Measurements from ENCODE around the gene UNC13B. TPM values are rescaled to one million over a fixed set of nuclear protein-coding genes. Genes with fewer than 3 reads are reported as not detected.

UNC13B gene
- total RNA-seq, 1 experiment from 2014 or later = 17.6 TPM

DNA sequence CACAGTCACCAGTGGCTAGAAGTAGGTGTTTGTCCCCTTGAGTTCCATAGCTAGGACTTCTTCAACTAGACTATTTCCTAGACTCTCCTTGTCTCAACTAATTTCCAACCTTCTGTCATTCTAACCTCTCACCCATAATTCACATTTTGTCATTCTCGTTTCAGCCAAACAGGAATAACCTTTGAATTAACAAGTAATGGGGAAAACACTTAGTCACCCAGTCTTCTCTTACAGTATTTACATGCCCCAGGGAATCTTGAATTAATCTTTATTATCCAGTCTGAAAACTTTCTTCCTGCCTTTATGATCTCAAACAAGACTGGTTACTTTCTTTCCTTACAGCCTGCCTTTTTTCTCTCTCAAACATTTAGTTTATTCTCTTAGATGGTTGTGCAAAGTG lies 264.8 kb downstream of the UNC13B start:
- no TSS peak for BruUV-seq (replicated peaks)

DNA sequence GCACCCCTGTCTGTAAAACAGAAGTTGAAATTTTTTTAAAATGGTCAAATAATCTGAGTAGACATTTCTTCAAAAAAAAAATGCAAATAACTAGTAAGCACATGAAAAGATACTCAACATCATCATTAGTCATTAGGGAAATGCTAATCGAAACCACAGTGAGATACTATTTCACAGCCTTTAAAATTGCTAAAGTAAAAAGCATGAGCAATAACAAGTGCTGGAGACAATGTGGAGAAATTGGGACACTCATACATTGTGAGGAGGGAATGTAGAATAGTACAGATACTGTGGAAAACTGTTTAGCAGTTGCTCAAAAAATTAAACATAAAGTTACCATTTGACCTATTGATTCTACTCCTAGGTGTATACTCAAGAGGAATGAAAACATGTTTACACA lies 269.7 kb downstream of the UNC13B start:
- Histone ChIP-seq H3K36me3 (ENCODE audit: control insufficient read depth in 1 of 2, insufficient read depth in 2 of 2, low read length in 2 of 2) (no peaks in the 10 kb centered on the region), H3K9me3 (ENCODE audit: control insufficient read depth in 1 of 2, insufficient read depth in 1 of 2, low read depth in 1 of 2, low read length in 2 of 2) (no peaks in the 10 kb centered on the region), H3K27ac (ENCODE audit: low read depth, low read length) (no peak overlapping the region), H4K20me1 (ENCODE audit: insufficient read depth) (no peaks in the 10 kb centered on the region), H3K9ac (ENCODE audit: low read length) (no peak overlapping the region), H3K4me2 (ENCODE audit: low read length) (no peak overlapping the region), H3K4me1 (ENCODE audit: control insufficient read depth in 1 of 2, insufficient read depth in 2 of 2, low read length in 2 of 2) (no peaks in the 10 kb centered on the region), H2AFZ (ENCODE audit: low read depth, low read length, poor library complexity, severe bottlenecking) (no peak overlapping the region), H3K79me2 (ENCODE audit: insufficient read depth, low read length) (no peaks in the 10 kb centered on the region), H3K9me2 (ENCODE audit: insufficient read depth) (no peaks in the 10 kb centered on the region), H3K27me3 (ENCODE audit: insufficient read depth, low read length) (no peaks in the 10 kb centered on the region; the same call in 1 of the 2 replicates), H3K4me3 (replicated peaks in 1 of 2; ENCODE audit: low read depth in 1 of 2, low read length in 2 of 2) (no peak overlapping the region)
- RAD21 ChIA-PET (ENCODE audit: low non-redundant PET in 1 of 2, low total read pairs in 2 of 2, uncharacterized antibody in 2 of 2, unreplicated experiment in 2 of 2) = no interaction called here
- CTCF ChIA-PET = no interaction called here
- intact Hi-C loops (cut with micrococcal nuclease) = no loop called here
- no TSS peak for BruUV-seq (replicated peaks)
- DNase-seq (ENCODE audit: low read depth, low spot score) (no peak), ATAC-seq (no peak)
- POLR2A ChIA-PET = no interaction called here
- no peak for TF ChIP-seq ZNF274 (IDR thresholded peaks at IDR 0.05; ENCODE audit: low read depth, low read length)
- TF ChIP-seq SP1 (IDR thresholded peaks at IDR 0.05; ENCODE audit: low read depth) = no peak
- TF ChIP-seq TCF7L2 (IDR thresholded peaks at IDR 0.05; ENCODE audit: borderline replicate concordance, extremely low read depth, insufficient read depth, insufficient read length) = no peak
- TF ChIP-seq, protein P1, sequence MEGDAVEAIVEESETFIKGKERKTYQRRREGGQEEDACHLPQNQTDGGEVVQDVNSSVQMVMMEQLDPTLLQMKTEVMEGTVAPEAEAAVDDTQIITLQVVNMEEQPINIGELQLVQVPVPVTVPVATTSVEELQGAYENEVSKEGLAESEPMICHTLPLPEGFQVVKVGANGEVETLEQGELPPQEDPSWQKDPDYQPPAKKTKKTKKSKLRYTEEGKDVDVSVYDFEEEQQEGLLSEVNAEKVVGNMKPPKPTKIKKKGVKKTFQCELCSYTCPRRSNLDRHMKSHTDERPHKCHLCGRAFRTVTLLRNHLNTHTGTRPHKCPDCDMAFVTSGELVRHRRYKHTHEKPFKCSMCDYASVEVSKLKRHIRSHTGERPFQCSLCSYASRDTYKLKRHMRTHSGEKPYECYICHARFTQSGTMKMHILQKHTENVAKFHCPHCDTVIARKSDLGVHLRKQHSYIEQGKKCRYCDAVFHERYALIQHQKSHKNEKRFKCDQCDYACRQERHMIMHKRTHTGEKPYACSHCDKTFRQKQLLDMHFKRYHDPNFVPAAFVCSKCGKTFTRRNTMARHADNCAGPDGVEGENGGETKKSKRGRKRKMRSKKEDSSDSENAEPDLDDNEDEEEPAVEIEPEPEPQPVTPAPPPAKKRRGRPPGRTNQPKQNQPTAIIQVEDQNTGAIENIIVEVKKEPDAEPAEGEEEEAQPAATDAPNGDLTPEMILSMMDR (IDR thresholded peaks at IDR 0.05 in 2 of 3, conservative IDR thresholded peaks at IDR 0.05 in 1 of 3; ENCODE audit: borderline replicate concordance in 1 of 3, insufficient read depth in 1 of 3, low read depth in 2 of 3, low read length in 2 of 3) = no peak
- no peak for TF ChIP-seq EZH2 (IDR thresholded peaks at IDR 0.05)
- no peak for TF ChIP-seq CBX3 (IDR thresholded peaks at IDR 0.05; ENCODE audit: low read depth)
- TF ChIP-seq, protein P2, sequence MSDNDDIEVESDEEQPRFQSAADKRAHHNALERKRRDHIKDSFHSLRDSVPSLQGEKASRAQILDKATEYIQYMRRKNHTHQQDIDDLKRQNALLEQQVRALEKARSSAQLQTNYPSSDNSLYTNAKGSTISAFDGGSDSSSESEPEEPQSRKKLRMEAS (IDR thresholded peaks at IDR 0.05) = no peak
- TF ChIP-seq CEBPB (IDR thresholded peaks at IDR 0.05; ENCODE audit: low read depth) = no peak

More for the DNA sequence above, 264.8 kb downstream of the UNC13B start:
- ChIA-PET CTCF (no interaction called here), POLR2A (no interaction called here), RAD21 (ENCODE audit: low non-redundant PET in 1 of 2, low total read pairs in 2 of 2, uncharacterized antibody in 2 of 2, unreplicated experiment in 2 of 2) (no interaction called here)
- H3K27me3 ChIP-seq (ENCODE audit: insufficient read depth, low read length) = no peaks in the 10 kb centered on the region; the same call in 1 of the 2 replicates
- no peak overlapping the region for H3K27ac ChIP-seq (ENCODE audit: low read depth, low read length)
- intact Hi-C loops (cut with micrococcal nuclease) = no loop called here
- DNase-seq (ENCODE audit: low read depth, low spot score) (no peak), ATAC-seq (no peak)
- no peaks in the 10 kb centered on the region for H4K20me1 ChIP-seq (ENCODE audit: insufficient read depth)
- H3K36me3 ChIP-seq (ENCODE audit: control insufficient read depth in 1 of 2, insufficient read depth in 2 of 2, low read length in 2 of 2) = no peaks in the 10 kb centered on the region
- H3K9me2 ChIP-seq (ENCODE audit: insufficient read depth) = no peaks in the 10 kb centered on the region
- H2AFZ ChIP-seq (ENCODE audit: low read depth, low read length, poor library complexity, severe bottlenecking) = no peak overlapping the region
- H3K4me2 ChIP-seq (ENCODE audit: low read length) = no peak overlapping the region
- no peaks in the 10 kb centered on the region for H3K9me3 ChIP-seq (ENCODE audit: control insufficient read depth in 1 of 2, insufficient read depth in 1 of 2, low read depth in 1 of 2, low read length in 2 of 2)
- no peak overlapping the region for H3K4me3 ChIP-seq (replicated peaks in 1 of 2; ENCODE audit: low read depth in 1 of 2, low read length in 2 of 2)
- TF ChIP-seq CBX3 (IDR thresholded peaks at IDR 0.05; ENCODE audit: low read depth) (no peak), ELF1 (IDR thresholded peaks at IDR 0.05; ENCODE audit: borderline replicate concordance, low read depth) (no peak), YY1 (IDR thresholded peaks at IDR 0.05; ENCODE audit: extremely low read depth, insufficient replicate concordance, low read depth, low read length) (no peak), JUND (IDR thresholded peaks at IDR 0.05) (no peak), SP1 (IDR thresholded peaks at IDR 0.05; ENCODE audit: low read depth) (no peak)
- TF ChIP-seq, protein P3, sequence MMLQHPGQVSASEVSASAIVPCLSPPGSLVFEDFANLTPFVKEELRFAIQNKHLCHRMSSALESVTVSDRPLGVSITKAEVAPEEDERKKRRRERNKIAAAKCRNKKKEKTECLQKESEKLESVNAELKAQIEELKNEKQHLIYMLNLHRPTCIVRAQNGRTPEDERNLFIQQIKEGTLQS (IDR thresholded peaks at IDR 0.05) = no peak
- TF ChIP-seq, protein P4, sequence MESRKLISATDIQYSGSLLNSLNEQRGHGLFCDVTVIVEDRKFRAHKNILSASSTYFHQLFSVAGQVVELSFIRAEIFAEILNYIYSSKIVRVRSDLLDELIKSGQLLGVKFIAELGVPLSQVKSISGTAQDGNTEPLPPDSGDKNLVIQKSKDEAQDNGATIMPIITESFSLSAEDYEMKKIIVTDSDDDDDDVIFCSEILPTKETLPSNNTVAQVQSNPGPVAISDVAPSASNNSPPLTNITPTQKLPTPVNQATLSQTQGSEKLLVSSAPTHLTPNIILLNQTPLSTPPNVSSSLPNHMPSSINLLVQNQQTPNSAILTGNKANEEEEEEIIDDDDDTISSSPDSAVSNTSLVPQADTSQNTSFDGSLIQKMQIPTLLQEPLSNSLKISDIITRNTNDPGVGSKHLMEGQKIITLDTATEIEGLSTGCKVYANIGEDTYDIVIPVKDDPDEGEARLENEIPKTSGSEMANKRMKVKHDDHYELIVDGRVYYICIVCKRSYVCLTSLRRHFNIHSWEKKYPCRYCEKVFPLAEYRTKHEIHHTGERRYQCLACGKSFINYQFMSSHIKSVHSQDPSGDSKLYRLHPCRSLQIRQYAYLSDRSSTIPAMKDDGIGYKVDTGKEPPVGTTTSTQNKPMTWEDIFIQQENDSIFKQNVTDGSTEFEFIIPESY (IDR thresholded peaks at IDR 0.05; ENCODE audit: extremely low read depth, insufficient replicate concordance, low read length) = no peak
- H3K9ac ChIP-seq (ENCODE audit: low read length) = no peak overlapping the region
- no peaks in the 10 kb centered on the region for H3K4me1 ChIP-seq (ENCODE audit: control insufficient read depth in 1 of 2, insufficient read depth in 2 of 2, low read length in 2 of 2)
- no peaks in the 10 kb centered on the region for H3K79me2 ChIP-seq (ENCODE audit: insufficient read depth, low read length)
